Transverse colon (tissue), 4 donors: ENCODE results near the gene CLN5.

ENCODE experiments used
- EP300 ChIP-seq: sonication (generic); formaldehyde crosslinking; IDR thresholded peaks from one replicate; pipeline ENCODE4 v1.6.1; 2017; ENCODE audit warnings: antibody characterized with exemption, low read depth
- POLR2A ChIP-seq: fragments of 450-650 bp; IDR thresholded peaks from one replicate; pipeline ENCODE4 v1.6.1; 2016; ENCODE audit warnings: antibody characterized with exemption, mild to moderate bottlenecking, moderate library complexity
- POLR2AphosphoS5 ChIP-seq, 3 donors: sonication (generic); formaldehyde crosslinking; IDR thresholded peaks; one replicate each; pipeline ENCODE4 v1.6.1; 2016; ENCODE audit warnings: antibody characterized with exemption in 3 of 3
- TF ChIP-seq, protein P1 (sequence below), 5 experiments: fragments of 200-600 bp in 3 of 5; fragments of 450-650 bp in 2 of 5; sonication (generic) in 3 of 5; IDR thresholded peaks; 1 replicate in 2 of 5; 2 replicates in 3 of 5; pipeline ENCODE4 v1.5.1; 2016 to 2017; ENCODE audit warnings: antibody characterized with exemption in 5 of 5, inconsistent platforms in 3 of 5, mild to moderate bottlenecking in 2 of 5, moderate library complexity in 1 of 5

GRCh38 chr13:76942363-76942762 is 49.5 kb upstream of the CLN5 start:
- TF ChIP-seq, protein P1, sequence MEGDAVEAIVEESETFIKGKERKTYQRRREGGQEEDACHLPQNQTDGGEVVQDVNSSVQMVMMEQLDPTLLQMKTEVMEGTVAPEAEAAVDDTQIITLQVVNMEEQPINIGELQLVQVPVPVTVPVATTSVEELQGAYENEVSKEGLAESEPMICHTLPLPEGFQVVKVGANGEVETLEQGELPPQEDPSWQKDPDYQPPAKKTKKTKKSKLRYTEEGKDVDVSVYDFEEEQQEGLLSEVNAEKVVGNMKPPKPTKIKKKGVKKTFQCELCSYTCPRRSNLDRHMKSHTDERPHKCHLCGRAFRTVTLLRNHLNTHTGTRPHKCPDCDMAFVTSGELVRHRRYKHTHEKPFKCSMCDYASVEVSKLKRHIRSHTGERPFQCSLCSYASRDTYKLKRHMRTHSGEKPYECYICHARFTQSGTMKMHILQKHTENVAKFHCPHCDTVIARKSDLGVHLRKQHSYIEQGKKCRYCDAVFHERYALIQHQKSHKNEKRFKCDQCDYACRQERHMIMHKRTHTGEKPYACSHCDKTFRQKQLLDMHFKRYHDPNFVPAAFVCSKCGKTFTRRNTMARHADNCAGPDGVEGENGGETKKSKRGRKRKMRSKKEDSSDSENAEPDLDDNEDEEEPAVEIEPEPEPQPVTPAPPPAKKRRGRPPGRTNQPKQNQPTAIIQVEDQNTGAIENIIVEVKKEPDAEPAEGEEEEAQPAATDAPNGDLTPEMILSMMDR (IDR thresholded peaks at IDR 0.05), result no peak
- TF ChIP-seq EP300 (no peak), POLR2A (no peak), POLR2AphosphoS5 (IDR thresholded peaks at IDR 0.05) (no peak)
